OCI-LY1 (cell line): Measurements from ENCODE around the gene PNRC1.

Source experiments
- CTCF ChIP-seq: fragments of 200-600 bp; sonication (generic), shearing (Covaris generic); IDR thresholded peaks from 2 replicates; pipeline ENCODE4 v1.5.1; 2017; ENCODE audit warnings: mild to moderate bottlenecking, antibody characterized with exemption, low read length, moderate library complexity, mixed read lengths
- EZH2 ChIP-seq: fragments of 200-600 bp; sonication (generic), shearing (Covaris generic); IDR thresholded peaks from 2 replicates; pipeline ENCODE4 v1.8.0; 2017; ENCODE audit warnings: borderline replicate concordance, mixed run types, mild to moderate bottlenecking, antibody characterized with exemption, low read length, moderate library complexity, mixed read lengths

- no peak for TF ChIP-seq CTCF
- TF ChIP-seq EZH2: no peak
Observed at GRCh38 chr6:89057759-89058158, 22.8 kb upstream of the PNRC1 start.
